ENCODE measurements around the gene FRRS1L. TPM values are rescaled to one million over a fixed set of nuclear protein-coding genes. Genes with fewer than 3 reads are reported as not detected.
A peak's percentile ranks its signal among the peaks of the same experiment; 100 is the strongest.

The FRRS1L gene
- total RNA-seq, 4 donors from 2014 or later = 1.5 to 12.6 (median 2.8) TPM

- 86 to 90% methylated on average over 3 of the region's 3 CpGs for WGBS, 2 donors
- Histone ChIP-seq H3K36me3 (peaks cover 0 to 19% (median 0%) of the 10 kb centered on the region in 3 donors), H3K4me1 (peaks cover 0 to 71% (median 30%) of the 10 kb centered on the region in 4 donors), H3K9me3 (no peaks in the 10 kb centered on the region), H3K27me3 (no peaks in the 10 kb centered on the region), H3K4me3 (no peak overlapping the region), H3K27ac (peak overlapping the region in 2 of 4 donors; percentile 52 to 60)
- TF ChIP-seq POLR2A (IDR thresholded peaks at IDR 0.05) = no peak
- TF ChIP-seq EP300 (IDR thresholded peaks at IDR 0.05) = no peak
- no peak for TF ChIP-seq CTCF (IDR thresholded peaks at IDR 0.05)
- DNase-seq (ENCODE audit: low spot score in 2 of 2) = no peak
Measured at GRCh38 chr9:109100543-109101201, 66.4 kb downstream of the FRRS1L start.

GRCh38 chr9:109098960-109099308 lies 68.1 kb downstream of the FRRS1L start:
- WGBS, 2 donors = 13 to 47% methylated on average over 2 of the region's 2 CpGs
- H3K4me3 ChIP-seq = no peak overlapping the region
- peak overlapping the region; percentile 2 to 87 (median 64) for H3K27ac ChIP-seq
- DNase-seq (ENCODE audit: low spot score in 2 of 2) = no peak
- H3K4me1 ChIP-seq = peaks cover 0 to 79% (median 30%) of the 10 kb centered on the region in 4 donors
- peaks cover 0 to 10% (median 0%) of the 10 kb centered on the region in 3 donors for H3K36me3 ChIP-seq
- TF ChIP-seq POLR2A (IDR thresholded peaks at IDR 0.05) (no peak), EP300 (IDR thresholded peaks at IDR 0.05) (no peak), CTCF (IDR thresholded peaks at IDR 0.05) (no peak)
- H3K27me3 ChIP-seq = no peaks in the 10 kb centered on the region
- no peaks in the 10 kb centered on the region for H3K9me3 ChIP-seq

GRCh38 chr9:109098171-109098959 lies 68.7 kb downstream of the FRRS1L start:
- 28% methylated on average over 4 of the region's 4 CpGs for WGBS, 2 donors
- no peak for DNase-seq (ENCODE audit: low spot score in 2 of 2)
- Histone ChIP-seq H3K4me1 (peaks cover 0 to 79% (median 30%) of the 10 kb centered on the region in 4 donors), H3K9me3 (no peaks in the 10 kb centered on the region), H3K4me3 (no peak overlapping the region), H3K27me3 (no peaks in the 10 kb centered on the region), H3K27ac (peak overlapping the region; percentile 2 to 87 (median 64)), H3K36me3 (peaks cover 0 to 6% (median 0%) of the 10 kb centered on the region in 3 donors)
- peak in 2 of 5 experiments; percentile 21 to 24 for TF ChIP-seq CTCF (IDR thresholded peaks at IDR 0.05)
- no peak for TF ChIP-seq POLR2A (IDR thresholded peaks at IDR 0.05)

GRCh38 chr9:109097146-109097545 lies 69.9 kb downstream of the FRRS1L start:
- Histone ChIP-seq H3K36me3 (peaks cover 0 to 12% (median 0%) of the 10 kb centered on the region in 3 donors), H3K27ac (peak overlapping the region in 2 of 4 donors; percentile 76 to 87), H3K9me3 (no peaks in the 10 kb centered on the region), H3K27me3 (no peaks in the 10 kb centered on the region), H3K4me1 (peaks cover 0 to 80% (median 28%) of the 10 kb centered on the region in 4 donors), H3K4me3 (no peak overlapping the region)
- 94 to 98% methylated on average over 4 of the region's 4 CpGs for WGBS, 2 donors
- no peak for TF ChIP-seq POLR2A (IDR thresholded peaks at IDR 0.05)
- no peak for TF ChIP-seq CTCF (IDR thresholded peaks at IDR 0.05)
- TF ChIP-seq EP300 (IDR thresholded peaks at IDR 0.05) = no peak
- no peak for DNase-seq (ENCODE audit: low spot score in 2 of 2)

DNA sequence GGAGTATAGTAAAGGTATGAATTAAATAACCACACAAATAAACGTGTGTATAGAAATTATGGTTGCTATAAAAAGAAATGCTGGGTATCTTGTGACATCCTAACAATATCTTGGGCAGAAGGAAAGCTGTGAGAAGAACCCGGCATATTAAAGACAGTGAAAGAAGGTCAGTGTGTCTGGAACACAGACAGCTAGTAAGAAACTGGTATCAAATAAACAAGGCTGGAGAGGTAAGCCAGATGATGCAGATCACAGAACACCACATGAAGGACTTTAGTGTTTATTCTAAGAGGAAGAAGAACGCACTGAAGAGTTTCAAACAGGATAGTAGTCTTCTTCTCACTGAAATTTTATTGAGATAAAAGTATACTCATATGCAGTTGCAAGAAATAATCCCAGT lies 71.7 kb downstream of the FRRS1L start:
- 75 to 76% methylated on average over 3 of the region's 3 CpGs for WGBS, 2 donors
- TF ChIP-seq EP300 (IDR thresholded peaks at IDR 0.05) (no peak), CTCF (IDR thresholded peaks at IDR 0.05) (no peak), POLR2A (IDR thresholded peaks at IDR 0.05) (no peak)
- Histone ChIP-seq H3K4me3 (no peak overlapping the region), H3K4me1 (peaks cover 0 to 65% (median 25%) of the 10 kb centered on the region in 4 donors), H3K9me3 (no peaks in the 10 kb centered on the region), H3K27me3 (no peaks in the 10 kb centered on the region), H3K27ac (no peak overlapping the region), H3K36me3 (peaks cover 0 to 28% (median 3%) of the 10 kb centered on the region in 3 donors)
- no peak for DNase-seq (ENCODE audit: low spot score in 2 of 2)
